Measurements from ENCODE around the gene TMEM14A.

GRCh38 chr6:52689857-52690256, 18.9 kb downstream of the TMEM14A start:
- TF ChIP-seq CTCF (IDR thresholded peaks at IDR 0.05; ENCODE audit: low read depth, low read length) (no peak), EZH2phosphoT487 (IDR thresholded peaks at IDR 0.05; ENCODE audit: low read depth) (no peak)

All from OCI-LY3 (cell line).